ENCODE results near the gene FGD4. TPM values are rescaled to one million over a fixed set of nuclear protein-coding genes. Genes with fewer than 3 reads are reported as not detected.

FGD4 gene
- total and polyA plus RNA-seq, 2 donors (not counting 3 experiments of a cell fraction or from before 2014, with no cell fraction given) = 6.6 to 44.7 TPM

DNA sequence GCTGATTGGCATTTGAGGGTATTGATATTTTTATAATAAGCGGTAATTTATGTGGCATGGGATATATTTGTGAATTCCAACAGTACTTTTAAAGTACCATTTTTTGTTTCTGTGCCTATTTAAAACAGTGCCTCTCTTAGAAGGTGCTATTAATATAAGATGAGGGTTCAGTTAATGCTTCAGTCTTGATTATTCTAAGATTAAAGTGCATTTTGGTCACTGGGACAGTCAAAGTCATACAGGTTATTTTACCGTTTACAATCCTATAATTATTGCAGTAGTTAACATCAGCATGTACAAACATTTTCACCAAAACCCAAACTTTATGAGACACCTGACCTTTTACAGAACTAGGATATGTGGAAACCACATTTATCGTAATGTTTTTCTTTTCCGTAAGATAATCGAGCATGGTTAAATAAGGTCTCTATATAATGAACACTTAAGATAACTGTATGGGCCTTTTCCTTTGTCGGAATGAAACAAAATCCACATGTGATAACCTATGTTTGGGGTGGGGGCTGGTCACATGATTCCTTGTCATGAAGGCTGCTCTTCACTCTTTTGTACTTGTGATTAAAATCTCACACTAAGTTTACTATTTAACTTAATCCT is 242.0 kb downstream of the FGD4 start:
- no peaks in the 10 kb centered on the region for H3K4me1 ChIP-seq (ENCODE audit: control insufficient read depth, extremely low read depth, insufficient read depth, low read length)
- H3K4me3 ChIP-seq (replicated peaks in 1 of 3; ENCODE audit: insufficient read depth in 1 of 3, low read depth in 1 of 3, low read length in 3 of 3) = no peak overlapping the region
- H3K36me3 ChIP-seq (ENCODE audit: control insufficient read depth in 2 of 2, extremely low read depth in 1 of 2, insufficient read depth in 2 of 2, low read length in 2 of 2) = peaks cover 14 to 21% of the 10 kb centered on the region in 2 experiments
- POLR2A ChIA-PET = no interaction called here
- H2AFZ ChIP-seq (ENCODE audit: low read depth, low read length) = no peak overlapping the region
- intact Hi-C loops (cut with micrococcal nuclease) (loop anchor here (5.0 kb wide), 1 partner anchor 764 kb away; no protein-coding TSS in a partner anchor), dilution Hi-C loops (cut with MboI; ENCODE audit: extremely low pct_ligation_motif_present, low sequenced_read_pairs) (no loop called here)
- DNase-seq (ENCODE audit: low read depth, low spot score) (no peak), FAIRE-seq (no peak)
- H3K27me3 ChIP-seq (ENCODE audit: control insufficient read depth in 2 of 2, insufficient read depth in 2 of 2, low read length in 2 of 2) = no peaks in the 10 kb centered on the region
- H4K20me1 ChIP-seq (replicated peaks; ENCODE audit: control insufficient read depth, extremely low read depth, insufficient read depth, low read length) = no peaks in the 10 kb centered on the region
- H3K27ac ChIP-seq (ENCODE audit: insufficient read depth, low read depth, low read length) = no peak overlapping the region
- no peak overlapping the region for H3K4me2 ChIP-seq (ENCODE audit: insufficient read depth, low read length)
- BruUV-seq (replicated peaks) = no TSS peak
- H3K9me3 ChIP-seq (replicated peaks; ENCODE audit: control insufficient read depth, insufficient read depth, low read length) = no peaks in the 10 kb centered on the region
- H3K79me2 ChIP-seq (ENCODE audit: control insufficient read depth, insufficient read depth, low read length) = no peaks in the 10 kb centered on the region
- CTCF ChIA-PET = no interaction called here
- TF ChIP-seq FOS (IDR thresholded peaks at IDR 0.05; ENCODE audit: borderline replicate concordance, insufficient read depth, low read length) (no peak), POLR2AphosphoS5 (IDR thresholded peaks at IDR 0.05; ENCODE audit: insufficient read depth, low read depth, low read length) (no peak), EZH2 (IDR thresholded peaks at IDR 0.05; ENCODE audit: borderline replicate concordance, low read depth, low read length, severe bottlenecking) (no peak), JUN (IDR thresholded peaks at IDR 0.05; ENCODE audit: borderline replicate concordance, insufficient read depth, insufficient read length, low read depth) (no peak), MYC (IDR thresholded peaks at IDR 0.05; ENCODE audit: low read depth, low read length) (no peak), GATA2 (IDR thresholded peaks at IDR 0.05; ENCODE audit: insufficient read depth, insufficient read length, low read depth, low read length) (no peak), POLR2A (IDR thresholded peaks at IDR 0.05; ENCODE audit: low read depth, low read length) (no peak)
- TF ChIP-seq, protein P1, sequence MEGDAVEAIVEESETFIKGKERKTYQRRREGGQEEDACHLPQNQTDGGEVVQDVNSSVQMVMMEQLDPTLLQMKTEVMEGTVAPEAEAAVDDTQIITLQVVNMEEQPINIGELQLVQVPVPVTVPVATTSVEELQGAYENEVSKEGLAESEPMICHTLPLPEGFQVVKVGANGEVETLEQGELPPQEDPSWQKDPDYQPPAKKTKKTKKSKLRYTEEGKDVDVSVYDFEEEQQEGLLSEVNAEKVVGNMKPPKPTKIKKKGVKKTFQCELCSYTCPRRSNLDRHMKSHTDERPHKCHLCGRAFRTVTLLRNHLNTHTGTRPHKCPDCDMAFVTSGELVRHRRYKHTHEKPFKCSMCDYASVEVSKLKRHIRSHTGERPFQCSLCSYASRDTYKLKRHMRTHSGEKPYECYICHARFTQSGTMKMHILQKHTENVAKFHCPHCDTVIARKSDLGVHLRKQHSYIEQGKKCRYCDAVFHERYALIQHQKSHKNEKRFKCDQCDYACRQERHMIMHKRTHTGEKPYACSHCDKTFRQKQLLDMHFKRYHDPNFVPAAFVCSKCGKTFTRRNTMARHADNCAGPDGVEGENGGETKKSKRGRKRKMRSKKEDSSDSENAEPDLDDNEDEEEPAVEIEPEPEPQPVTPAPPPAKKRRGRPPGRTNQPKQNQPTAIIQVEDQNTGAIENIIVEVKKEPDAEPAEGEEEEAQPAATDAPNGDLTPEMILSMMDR (IDR thresholded peaks at IDR 0.05; ENCODE audit: extremely low read depth in 1 of 2, insufficient read depth in 1 of 2, low read depth in 1 of 2, low read length in 2 of 2) = no peak
- TF ChIP-seq, protein P2, sequence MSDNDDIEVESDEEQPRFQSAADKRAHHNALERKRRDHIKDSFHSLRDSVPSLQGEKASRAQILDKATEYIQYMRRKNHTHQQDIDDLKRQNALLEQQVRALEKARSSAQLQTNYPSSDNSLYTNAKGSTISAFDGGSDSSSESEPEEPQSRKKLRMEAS (IDR thresholded peaks at IDR 0.05; ENCODE audit: insufficient read depth, insufficient read length) = no peak
- no peaks in the 10 kb centered on the region for H3K9me1 ChIP-seq (replicated peaks; ENCODE audit: control insufficient read depth, extremely low read depth, insufficient read depth, low read length)
- H3K9ac ChIP-seq (replicated peaks; ENCODE audit: extremely low read depth, insufficient read depth, low read length) = no peak overlapping the region

Data from endothelial cell of umbilical vein (primary cell).